ENCODE results near the gene OR5H1. TPM values are rescaled to one million over a fixed set of nuclear protein-coding genes. Genes with fewer than 3 reads are reported as not detected.

Gene OR5H1
- total RNA-seq, 1 experiment from 2014 or later, result not detected

- Histone ChIP-seq H3K36me3 (replicated peaks; ENCODE audit: control insufficient read depth, insufficient read depth, low read length) (no peaks in the 10 kb centered on the region), H3K27me3 (ENCODE audit: control insufficient read depth, insufficient read depth, low read length) (no peaks in the 10 kb centered on the region), H3K4me3 (ENCODE audit: insufficient read depth, low read depth, low read length) (no peak overlapping the region)
- no peak for DNase-seq
Observed at GRCh38 chr3:98151241-98151640, 20.7 kb downstream of the OR5H1 start.

GRCh38 chr3:98166396-98166795 is 35.9 kb downstream of the OR5H1 start, which contains the start of gene OR5H15:
OR5H15 (plus strand) TSS chr3:98166696; CDS start chr3:98168700, 2,004 bp downstream.
- Histone ChIP-seq H3K27me3 (ENCODE audit: control insufficient read depth, insufficient read depth, low read length) (no peaks in the 10 kb centered on the region), H3K4me3 (ENCODE audit: insufficient read depth, low read depth, low read length) (no peak within 1 kb of the TSS), H3K36me3 (replicated peaks; ENCODE audit: control insufficient read depth, insufficient read depth, low read length) (no peaks in the 10 kb centered on the region)
- no peak for DNase-seq

DNA sequence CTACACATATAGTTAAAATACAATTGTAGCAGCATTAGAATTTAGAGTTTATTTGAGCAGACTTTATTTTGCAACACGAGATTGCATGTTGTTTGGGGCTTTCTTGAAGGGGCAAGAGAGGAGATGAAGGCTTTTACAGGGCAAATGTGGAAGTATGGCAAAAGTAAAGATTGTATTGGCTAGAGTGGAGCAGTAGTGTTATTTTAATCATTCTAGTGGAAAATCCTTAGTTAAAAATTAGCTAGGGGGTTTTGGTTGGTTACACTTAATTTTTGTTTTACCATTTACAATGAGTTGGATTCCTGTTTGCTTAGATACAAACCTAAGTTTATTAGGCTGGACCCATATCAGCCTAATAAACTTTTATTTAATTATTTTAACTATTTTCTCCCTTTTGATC is 40.5 kb downstream of the OR5H1 start:
- no peaks in the 10 kb centered on the region for H3K36me3 ChIP-seq (replicated peaks; ENCODE audit: control insufficient read depth, insufficient read depth, low read length)
- no peak overlapping the region for H3K4me3 ChIP-seq (ENCODE audit: insufficient read depth, low read depth, low read length)
- no peaks in the 10 kb centered on the region for H3K27me3 ChIP-seq (ENCODE audit: control insufficient read depth, insufficient read depth, low read length)
- no peak for DNase-seq

DNA sequence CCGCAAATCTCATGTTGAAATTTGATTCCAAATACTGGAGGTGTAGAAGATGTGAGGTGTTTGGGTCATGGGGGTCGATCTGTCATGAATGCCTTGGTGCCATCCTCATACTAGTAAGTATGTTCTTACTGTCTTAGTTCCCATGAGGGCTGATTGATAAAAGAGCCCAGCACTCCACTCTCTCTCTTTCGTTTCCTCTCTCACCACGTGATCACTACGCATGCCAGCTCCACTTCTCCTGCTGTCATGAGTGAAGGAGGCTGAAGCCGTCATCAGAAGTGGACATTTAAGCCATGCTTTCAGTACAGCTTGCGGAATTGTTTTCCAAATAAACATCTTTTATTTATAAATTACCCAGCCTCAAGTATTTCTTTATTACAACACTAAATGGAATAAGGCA is 42.1 kb downstream of the OR5H1 start:
- no peak for DNase-seq

DNA sequence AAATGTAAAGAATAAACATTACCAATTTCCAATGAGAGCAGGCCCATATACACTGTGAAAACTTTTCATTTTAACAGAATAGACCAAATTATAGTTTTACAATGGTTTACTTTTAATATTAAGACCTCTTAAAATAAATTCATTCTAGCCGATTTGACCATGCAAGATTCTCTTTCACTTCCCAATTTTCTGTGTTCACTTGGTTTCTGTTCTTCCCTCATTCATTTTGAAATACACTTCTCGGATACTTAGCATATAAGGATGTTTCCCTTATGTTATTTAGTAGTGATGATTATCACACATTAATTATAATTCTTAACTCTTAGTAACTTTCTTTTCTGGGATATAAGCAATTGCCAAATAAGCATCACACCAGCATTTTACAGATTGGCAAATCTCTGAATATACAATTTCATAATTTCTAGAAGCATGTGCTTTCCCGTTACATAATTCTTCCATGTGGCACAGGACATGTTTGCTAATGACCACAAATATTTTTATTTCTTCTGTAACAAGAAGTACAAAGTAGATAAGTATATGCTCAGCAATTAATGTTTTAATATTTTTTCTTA is 49.9 kb downstream of the OR5H1 start:
- Histone ChIP-seq H3K27me3 (ENCODE audit: control insufficient read depth, insufficient read depth, low read length) (no peaks in the 10 kb centered on the region), H3K36me3 (replicated peaks; ENCODE audit: control insufficient read depth, insufficient read depth, low read length) (no peaks in the 10 kb centered on the region), H3K4me3 (ENCODE audit: insufficient read depth, low read depth, low read length) (no peak overlapping the region)
- no peak for DNase-seq

More for the DNA sequence above, 42.1 kb downstream of the OR5H1 start:
- H3K36me3 ChIP-seq (replicated peaks; ENCODE audit: control insufficient read depth, insufficient read depth, low read length), result no peaks in the 10 kb centered on the region
- no peaks in the 10 kb centered on the region for H3K27me3 ChIP-seq (ENCODE audit: control insufficient read depth, insufficient read depth, low read length)
- H3K4me3 ChIP-seq (ENCODE audit: insufficient read depth, low read depth, low read length), result no peak overlapping the region

DNA sequence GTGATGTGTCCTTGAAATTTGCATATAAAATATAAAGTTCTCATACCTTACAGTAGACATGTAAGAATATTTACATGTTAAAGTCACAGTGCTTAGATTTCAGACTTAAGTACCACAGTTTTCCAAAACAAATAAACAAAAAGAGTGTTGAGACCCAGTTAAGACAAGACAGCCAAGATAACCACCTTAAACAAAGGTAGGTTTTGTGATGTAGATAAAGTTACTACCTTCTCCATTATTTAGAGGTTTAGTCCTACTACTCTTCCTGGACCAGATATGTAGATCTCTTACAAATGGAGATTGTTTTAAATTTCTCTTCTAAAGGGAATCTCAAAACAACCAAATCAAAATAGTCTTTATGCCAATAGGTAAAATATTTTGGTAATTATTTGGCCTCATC is 51.7 kb downstream of the OR5H1 start:
- H3K4me3 ChIP-seq (ENCODE audit: insufficient read depth, low read depth, low read length), result no peak overlapping the region
- no peaks in the 10 kb centered on the region for H3K36me3 ChIP-seq (replicated peaks; ENCODE audit: control insufficient read depth, insufficient read depth, low read length)
- no peaks in the 10 kb centered on the region for H3K27me3 ChIP-seq (ENCODE audit: control insufficient read depth, insufficient read depth, low read length)
- DNase-seq, result no peak

DNA sequence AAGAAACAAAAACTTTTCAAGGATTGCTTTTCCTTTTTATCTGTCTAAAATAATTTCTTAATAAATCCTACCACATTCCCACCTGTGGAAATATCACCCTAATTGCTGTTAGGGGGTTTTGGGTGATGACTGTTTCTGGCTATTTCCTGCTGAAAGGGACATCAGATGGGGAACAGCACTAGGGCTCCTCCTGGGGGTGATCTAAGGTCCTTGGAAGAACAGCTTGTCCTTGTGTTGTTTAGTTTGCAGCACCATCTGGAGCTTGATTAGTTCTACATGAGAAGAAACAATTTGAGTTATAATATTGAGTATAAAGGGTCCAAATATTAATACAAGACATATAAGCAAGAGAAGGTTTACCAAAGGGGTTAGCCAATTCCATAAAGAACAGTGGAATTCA is 54.7 kb downstream of the OR5H1 start:
- no peak overlapping the region for H3K4me3 ChIP-seq (ENCODE audit: insufficient read depth, low read depth, low read length)
- no peaks in the 10 kb centered on the region for H3K36me3 ChIP-seq (replicated peaks; ENCODE audit: control insufficient read depth, insufficient read depth, low read length)
- peak; percentile 7 for DNase-seq
- H3K27me3 ChIP-seq (ENCODE audit: control insufficient read depth, insufficient read depth, low read length), result no peaks in the 10 kb centered on the region

Other genes starting within 250 kb of the OR5H1 start
- 12.8 and 14.6 TPM in 2 replicates for gene RIOX2, start 158.3 kb upstream of the OR5H1 start, total RNA-seq (2014; rRNA removed; shearing (Covaris generic))
- gene GABRR3, start 95.4 kb upstream of the OR5H1 start, total RNA-seq (2014; rRNA removed; shearing (Covaris generic)), result not detected in 2 replicates
- gene OR5AC2, start 43.5 kb upstream of the OR5H1 start, total RNA-seq (2014; rRNA removed; shearing (Covaris generic)), result not detected in 2 replicates
- not detected in 2 replicates for gene OR5H14, start 16.8 kb downstream of the OR5H1 start, total RNA-seq (2014; rRNA removed; shearing (Covaris generic))
- gene OR5H15, start 36.0 kb downstream of the OR5H1 start, total RNA-seq (2014; rRNA removed; shearing (Covaris generic)), result not detected in 2 replicates
- gene OR5H6, start 133.5 kb downstream of the OR5H1 start, total RNA-seq (2014; rRNA removed; shearing (Covaris generic)), result not detected in 2 replicates
- gene OR5H2, start 151.8 kb downstream of the OR5H1 start, total RNA-seq (2014; rRNA removed; shearing (Covaris generic)), result not detected in 2 replicates
- not detected in 2 replicates for gene OR5K4, start 223.1 kb downstream of the OR5H1 start, total RNA-seq (2014; rRNA removed; shearing (Covaris generic))

Measured in H7 (cell line).